Activated CD4-positive, CD25-positive, alpha-beta regulatory T cell (primary cell): Measurements from ENCODE around the gene IRAK4.
A peak's percentile ranks its signal among the peaks of the same experiment; 100 is the strongest.

ENCODE experiments used
- DNase-seq, 4 experiments: peaks; one replicate each; lab custom pipeline; 2025; lab: John Stamatoyannopoulos, UW

Gene IRAK4

DNA sequence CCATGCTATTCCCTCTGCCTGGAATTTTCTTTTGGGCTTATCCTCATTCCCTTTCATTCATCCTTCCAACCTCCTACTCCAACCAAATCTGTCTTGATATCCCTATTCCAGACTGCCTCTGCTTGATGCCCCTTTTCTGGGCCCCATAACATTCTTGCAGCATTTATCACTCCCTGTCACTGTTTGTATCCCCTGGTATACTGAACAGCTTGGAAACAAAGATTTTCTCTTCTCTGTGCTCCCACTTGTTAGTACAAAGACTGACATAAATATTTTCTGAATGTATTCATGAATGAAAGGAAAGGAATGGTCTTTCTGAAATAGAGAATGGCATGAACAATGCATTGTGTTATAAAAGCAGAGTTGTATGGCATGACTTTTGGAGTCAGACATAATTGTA lies 7.5 kb downstream of the IRAK4 start:
- DNase-seq, result no peak

DNA sequence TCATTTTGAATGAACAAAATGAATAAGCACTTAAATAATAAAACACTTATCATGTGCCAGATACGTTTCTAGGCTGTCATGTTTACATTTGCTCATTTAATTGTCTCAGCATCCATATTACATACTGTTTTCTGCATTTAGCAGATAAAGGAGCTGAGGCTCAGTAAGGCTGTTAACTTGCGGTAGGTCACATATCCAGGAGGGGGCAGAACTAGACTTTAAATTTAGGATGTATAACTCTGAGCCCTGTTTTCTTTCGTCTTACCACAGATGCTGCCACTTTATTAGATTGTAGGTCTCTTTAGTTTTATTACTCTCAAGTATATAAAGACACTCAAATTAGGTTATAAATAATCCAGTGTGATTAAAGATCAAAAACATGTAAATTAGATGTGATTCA lies 17.7 kb downstream of the IRAK4 start:
- no peak for DNase-seq

DNA sequence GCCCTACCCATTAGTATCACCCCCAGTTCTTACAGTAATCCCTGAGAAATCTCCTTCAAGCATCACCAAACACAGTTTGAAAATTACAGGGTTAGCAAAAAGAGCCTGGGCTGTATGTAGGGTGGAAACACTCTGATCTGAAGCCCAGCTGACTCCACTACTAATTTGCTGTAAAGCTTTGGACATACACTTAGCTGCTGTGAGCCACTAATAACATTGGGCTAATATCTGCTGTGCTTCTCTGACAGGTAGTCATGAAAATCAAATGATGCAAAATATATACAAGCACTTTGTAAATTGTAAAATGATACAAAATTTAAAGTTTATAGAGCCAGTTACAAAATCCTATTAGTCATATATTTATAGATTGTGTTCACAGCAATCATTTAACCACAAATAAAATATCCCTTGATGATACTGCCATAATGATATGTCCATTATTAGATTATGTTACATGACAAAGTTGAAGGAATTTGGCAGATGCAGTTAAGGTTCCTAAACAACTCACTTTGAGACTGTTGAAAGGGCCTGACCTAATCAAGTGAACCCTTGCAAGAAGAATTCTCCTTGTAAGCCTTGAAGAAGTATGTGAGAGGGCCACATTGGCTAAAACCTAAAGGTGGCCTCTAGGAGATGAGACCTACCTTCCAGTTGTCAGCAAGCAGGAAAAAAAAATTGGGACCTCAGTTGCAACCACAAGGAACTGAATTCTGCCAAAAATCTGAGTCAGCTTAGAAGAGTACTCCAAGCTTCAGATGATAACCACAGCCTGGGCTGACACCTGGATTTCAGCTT lies 28.3 kb downstream of the IRAK4 start:
- DNase-seq, result no peak

DNA sequence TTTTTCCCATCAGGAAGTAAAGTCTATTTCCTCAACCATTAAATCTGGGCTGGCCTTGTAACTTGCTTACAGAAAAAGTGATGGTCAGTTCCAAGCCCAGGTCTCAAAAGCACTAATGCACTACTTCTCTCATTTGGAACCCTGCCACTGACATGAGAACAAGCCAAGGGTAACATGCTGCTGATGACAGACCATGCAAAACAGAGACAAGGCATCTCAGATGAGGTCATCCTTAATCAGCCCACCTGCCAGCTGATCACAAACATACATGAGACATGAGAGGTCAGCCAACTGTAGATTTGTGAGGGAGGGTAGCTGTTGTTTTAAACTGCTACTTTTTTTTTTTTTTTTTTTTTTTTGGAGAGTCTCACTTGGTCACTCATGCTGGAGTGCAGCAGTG lies 31.2 kb downstream of the IRAK4 start:
- no peak for DNase-seq

DNA sequence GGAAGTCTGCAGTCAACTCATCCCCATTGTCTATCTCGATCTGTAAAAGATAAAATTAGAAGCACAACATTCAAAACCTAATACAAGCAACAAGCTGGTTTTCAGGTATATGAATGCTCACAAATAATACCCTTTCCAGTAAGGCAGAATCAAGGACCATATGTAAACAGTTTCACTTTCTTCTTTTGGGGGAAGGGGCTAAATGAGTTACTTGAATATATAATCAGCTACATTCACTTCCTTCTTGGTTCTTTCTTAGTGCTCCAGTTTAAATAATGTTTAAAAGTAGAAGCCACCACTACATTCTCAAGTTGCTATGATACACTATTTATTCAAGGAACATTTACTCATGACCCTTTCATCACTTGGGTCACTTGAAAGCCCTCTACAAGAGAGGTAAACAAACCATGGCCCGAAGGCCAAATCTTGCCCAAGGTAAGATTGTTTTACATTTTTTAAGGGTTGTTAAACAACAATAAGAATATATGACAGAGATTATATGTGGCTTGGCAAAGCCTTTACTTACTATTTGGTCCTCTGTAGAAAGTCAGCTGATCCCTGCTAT lies 37.0 kb downstream of the IRAK4 start:
- DNase-seq, result no peak

DNA sequence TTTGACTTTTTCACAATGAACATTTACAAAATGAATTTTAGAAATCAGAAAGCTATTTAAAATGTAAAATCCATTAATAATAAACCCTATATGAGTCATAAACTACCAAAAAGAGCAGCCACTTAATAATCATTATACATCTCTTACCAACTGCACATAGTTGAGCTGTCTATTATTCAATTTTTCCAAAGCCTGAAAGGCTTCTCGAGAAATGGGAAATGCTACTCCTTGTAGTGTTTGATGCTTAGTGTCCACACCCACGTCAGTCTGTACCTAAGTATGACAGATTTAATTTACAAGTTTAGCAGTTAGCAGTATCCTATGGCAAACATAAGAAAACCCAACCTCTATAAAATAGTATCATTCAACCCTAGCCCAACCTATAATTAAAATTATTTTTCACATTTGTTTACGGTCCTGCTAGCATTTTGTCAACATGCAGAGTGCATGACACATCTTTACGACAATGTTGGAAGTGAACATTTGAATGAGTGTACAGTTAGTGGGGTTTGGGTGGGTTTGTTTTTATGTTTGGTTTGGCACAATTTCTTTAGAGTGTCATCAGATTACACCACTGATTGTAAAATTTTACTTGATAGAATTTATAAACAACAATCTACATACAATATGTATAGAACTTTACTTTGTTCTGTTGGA lies 38.9 kb downstream of the IRAK4 start:
- DNase-seq, result no peak

DNA sequence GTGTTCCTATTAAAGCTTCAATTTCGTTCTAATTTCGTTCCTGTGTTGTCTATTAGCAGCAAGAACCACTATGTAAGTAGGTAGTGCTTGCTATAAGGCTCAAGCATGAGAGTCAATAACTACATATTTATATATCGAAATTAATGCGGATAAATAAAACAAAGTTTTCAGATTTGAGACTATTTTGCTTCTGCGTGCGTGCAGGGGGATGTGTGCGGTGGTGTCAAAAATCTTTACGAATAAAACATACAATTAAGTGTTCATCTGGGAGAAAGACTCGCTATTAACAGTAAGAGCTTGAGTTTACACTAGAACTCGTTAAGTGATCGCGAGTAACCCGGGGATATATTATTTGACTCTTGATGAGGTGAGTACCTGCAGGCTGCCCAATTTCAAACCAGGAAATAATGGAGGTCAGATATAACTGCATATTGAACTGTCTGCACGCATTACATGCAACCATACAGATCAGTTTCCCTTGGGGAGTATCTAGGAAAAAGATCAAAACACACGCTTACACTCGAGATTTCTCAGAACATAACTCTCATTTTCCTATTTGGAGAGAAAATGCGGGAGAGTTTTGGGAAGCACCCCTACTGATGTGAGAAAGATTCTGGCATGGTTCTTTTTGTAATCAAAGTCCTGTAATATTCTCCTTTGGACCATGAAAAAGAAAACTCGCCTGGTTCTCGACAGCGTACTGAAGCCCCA lies 46.6 kb downstream of the IRAK4 start:
- DNase-seq, result no peak

DNA sequence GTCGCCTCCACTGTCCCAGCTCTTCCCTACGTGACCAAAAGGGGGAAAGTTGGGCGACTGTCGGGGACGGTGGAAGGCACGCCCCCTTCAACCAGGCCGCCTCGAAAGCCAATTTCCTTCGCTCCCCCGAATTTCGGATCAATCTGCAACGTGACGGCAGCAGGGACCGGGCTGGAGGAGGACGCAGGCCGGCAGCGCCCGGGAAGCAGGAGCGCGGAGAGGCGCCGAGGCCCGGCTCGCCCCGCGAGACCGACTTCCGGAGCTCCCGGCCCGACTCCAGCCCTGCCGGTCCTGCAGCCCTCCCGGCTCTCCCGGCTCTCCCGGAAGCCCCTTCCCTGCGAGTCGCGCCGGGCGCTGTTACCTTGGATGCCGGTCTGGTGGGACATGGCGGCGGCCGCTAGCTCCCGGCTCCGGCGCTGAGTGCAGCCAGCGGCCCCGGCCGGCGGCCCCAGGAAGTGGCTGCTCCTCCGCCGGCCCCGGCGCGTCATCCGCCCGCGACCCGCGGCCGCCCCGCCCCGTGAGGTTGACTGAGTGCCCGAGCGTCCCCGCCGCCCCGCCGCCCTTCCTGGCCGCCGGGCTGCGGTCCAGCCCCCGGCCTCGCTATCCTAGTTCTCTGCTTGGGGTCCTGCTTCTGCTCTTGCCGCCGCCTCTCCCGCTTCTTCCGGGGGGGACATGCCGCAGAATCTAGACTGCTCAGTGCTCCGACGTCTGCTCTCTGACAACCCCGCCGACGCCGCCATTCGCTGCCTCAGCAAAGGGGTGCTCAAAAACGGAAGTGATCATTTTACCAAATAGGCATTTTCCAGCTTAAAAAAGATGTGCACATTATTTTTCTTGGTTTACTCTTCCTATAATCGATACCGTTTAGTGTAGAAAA lies 47.3 kb downstream of the IRAK4 start, which contains the start of gene TWF1:
TSS of gene TWF1 (minus strand) at position 458 of the 877 bp plus-strand sequence. CDS start at position 386, 72 bp downstream.
- peak; percentile 71 to 79 (median 76) for DNase-seq

DNA sequence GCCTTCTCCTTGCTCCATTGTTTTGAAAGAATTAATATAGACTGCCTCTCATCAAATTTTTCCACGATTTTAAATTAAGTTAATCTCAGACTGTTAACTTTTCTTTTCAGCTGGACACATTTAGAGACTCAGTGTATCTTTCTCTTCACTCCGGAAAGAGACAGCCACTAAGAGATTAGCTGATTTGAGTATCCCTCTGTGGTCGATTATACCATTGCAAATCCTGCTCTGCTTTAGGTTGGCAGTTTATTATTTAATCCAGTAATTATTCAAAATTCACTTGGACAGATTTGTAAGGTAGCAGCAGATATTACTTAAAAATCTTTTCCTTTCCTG lies 48.0 kb downstream of the IRAK4 start:
- DNase-seq, result no peak

DNA sequence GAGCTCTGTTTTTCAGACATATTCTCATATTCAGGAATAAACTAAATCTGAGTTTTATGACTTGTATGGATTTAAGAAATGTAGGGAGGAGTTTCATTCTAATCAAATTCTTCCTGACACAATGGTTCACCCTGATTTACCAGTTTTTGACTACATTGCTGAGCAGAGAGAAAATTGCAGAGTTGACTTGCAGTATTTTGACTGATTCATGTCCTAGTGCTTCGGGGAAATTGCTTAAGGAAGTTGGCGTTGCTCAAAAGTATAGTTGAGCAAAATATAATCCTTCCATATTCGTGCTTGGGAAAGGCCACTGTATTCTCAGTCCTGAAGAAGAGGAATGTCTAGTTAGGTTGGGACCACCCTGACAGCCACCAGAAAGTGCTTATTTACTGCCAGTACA lies 48.6 kb downstream of the IRAK4 start:
- no peak for DNase-seq

DNA sequence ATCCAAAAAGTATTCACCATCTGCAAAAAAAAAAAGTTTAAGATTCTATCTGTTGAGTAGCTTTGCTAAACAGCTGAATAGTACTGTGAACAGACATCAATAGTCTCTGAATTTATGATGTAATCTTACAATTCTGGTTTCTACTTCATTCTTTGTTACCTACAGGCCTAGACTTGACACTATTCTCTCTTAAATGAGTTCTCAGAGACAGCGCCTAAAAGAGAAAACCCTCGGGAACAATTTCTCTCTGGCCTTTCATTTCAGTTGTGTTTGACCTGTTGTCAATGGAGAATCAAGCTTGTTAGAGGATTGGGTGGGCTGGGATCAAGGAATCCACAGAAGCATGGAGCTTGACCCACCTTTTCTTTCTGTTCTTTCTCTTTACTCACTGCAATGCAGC lies 53.3 kb downstream of the IRAK4 start:
- DNase-seq, result no peak

DNA sequence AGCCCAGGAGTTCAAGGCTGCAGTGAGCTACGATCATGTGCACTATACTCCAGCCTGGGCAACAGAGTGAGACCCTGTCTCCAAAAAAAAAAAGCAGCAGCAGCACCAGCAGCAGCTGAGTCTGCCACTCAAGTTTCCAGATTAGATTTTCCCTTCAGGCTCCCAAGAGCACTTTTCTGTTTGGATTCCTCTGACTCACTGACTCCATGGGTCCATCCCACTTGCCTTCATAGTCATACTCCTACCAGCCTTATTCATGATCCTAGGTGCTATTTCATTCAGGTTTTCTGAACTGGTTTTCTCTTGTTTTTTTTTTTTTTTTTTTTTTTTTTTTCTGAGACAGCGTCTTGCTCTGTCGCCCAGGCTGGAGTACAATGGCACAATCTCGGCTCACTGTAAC lies 54.2 kb downstream of the IRAK4 start:
- no peak for DNase-seq

DNA sequence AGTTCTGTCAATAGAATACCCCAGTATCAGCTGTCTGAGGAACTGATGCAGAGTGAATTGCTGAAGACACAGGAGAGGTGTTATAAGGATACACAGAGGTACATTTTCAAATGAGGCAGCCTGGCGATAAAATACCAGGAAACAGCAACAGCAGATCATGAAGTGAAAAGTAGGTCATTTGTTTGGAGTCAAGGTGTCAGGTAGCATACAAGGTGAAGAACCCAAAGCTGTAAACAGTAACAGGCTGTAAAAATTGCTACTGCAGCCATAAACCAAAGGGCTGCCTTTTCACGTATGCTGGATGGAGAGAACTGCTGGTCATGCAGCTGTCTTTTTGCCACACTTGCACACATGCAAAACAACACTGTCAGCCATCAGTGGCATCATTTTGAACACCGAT lies 56.7 kb downstream of the IRAK4 start:
- DNase-seq, result no peak

DNA sequence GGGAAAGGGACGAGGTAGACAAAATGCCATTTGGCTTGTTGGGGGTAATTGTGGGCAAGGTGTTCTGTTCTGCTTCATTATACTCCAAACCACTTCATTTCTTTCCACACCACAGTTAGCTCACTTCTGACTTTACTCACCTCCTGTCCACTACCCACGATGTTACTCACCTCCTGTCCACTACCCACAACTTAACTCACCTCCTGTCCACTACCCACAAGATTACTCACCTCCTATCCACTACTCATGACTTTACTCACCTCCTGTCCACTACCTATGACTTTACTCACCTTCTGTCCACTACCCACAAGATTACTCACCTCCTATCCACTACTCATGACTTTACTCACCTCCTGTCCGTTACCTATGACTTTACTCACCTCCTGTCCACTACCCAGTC lies 57.4 kb downstream of the IRAK4 start:
- no peak for DNase-seq

DNA sequence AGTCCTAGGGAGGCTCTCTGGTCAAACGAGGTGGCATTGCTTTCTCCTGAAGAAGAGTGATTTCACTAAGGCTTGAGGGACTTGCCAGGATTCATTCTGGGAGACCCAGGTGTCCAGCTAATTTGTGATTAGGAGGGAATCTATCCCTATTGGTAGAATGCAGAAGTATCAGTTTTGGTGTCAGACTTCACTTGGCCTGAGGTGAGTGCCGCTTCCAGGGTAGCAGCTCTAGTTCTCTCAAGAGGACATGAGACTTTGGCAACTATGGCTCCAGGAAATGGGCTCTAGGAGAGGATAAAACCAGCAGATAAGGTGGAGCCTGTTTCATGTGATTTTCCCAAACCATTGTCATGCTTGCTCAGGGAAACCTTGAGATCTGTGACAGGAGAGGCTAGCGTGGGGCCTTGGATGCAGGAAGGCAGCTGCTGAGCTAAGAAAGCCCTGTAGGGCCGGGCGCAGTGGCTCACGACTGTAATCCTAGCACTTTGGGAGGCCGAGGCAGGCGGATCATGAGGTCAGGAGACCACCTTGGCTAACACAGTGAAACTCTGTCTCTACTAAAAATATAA lies 65.5 kb downstream of the IRAK4 start:
- DNase-seq, result no peak

DNA sequence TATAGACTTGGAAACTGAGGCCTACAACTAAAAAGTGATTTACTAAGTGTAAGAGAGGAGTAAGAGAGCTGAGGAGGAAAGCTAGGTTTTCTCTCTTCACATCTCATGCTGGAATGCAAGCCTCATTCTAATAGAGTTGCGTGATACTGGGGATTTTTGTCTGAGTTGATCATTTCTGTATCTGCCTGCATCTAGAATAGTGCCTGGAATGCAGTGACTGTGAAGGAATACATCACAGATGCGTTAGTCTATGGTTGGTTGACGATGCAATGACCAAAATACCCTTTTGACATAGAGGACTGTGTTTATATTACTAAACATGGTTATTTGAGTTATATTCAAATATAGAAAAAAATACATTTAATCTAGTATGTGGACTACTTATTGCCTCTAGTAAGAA lies 67.9 kb downstream of the IRAK4 start:
- DNase-seq, result no peak

DNA sequence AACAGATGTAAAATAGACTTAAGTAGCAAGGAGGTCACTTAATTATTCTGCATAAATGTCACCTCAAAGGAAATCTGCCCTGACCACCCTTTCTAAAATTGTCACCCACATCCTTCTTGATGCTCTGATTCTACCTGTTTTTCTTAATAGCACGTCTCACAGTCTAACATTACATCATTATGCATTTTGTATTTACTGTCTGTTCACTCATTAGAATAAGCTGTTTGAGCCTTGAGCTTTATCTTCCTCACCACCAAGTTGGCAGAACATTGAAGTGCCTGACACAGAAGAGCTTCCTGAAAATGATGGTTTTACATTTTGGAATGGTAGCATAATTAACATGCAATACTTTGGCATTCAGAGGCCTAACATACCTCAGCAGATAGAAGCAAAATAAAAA lies 68.3 kb downstream of the IRAK4 start:
- no peak for DNase-seq

DNA sequence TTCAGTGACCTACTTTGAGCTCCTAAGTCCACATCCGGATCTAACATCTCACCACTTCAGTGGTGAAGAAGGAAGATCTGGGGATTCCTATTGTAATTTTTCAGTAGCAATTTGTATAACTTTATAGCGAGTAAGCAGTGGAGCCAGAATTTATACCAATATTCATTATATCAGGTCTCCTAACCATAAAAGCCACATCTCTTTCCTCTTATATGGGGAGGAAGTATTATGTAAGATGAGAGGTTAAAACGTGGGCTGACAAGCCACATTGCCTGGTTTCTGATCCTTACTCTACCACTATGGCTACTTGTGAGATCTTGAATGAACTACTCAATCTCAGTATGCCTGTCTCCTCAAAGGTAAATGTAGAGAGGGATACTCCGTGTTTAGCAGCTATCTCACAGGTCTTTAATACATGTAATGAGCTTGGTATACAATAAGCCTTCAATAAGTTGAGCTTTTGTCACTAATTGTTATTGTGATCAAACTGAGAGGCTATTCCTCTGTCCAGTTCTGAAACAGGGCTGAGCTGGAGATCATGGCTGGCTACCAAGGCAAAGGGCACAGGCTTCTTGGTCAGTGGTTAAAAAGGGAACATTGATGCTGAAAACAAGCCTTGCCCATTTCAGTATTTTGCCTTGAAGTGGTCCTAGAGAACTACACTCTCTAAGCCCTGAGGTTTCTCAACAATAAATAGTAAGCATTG lies 73.9 kb downstream of the IRAK4 start:
- DNase-seq, result no peak

DNA sequence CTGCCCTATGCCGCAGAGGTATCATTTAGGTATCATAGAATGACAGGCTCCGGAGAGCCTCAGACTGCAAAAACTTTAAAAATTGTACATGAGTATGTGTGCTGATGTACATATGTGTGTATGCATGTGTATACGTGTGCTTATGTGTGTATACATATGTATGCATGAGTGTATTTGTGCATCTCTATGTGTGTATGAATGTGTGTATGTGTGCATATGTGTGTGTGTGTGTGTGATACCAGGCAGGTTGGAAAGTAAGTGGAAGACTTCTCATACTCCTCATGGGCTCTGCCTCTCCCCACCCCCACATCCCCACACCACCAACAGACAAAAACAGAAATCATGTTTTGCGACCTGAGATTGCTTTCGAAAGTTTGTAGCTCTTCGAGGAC lies 76.5 kb downstream of the IRAK4 start:
- no peak for DNase-seq

DNA sequence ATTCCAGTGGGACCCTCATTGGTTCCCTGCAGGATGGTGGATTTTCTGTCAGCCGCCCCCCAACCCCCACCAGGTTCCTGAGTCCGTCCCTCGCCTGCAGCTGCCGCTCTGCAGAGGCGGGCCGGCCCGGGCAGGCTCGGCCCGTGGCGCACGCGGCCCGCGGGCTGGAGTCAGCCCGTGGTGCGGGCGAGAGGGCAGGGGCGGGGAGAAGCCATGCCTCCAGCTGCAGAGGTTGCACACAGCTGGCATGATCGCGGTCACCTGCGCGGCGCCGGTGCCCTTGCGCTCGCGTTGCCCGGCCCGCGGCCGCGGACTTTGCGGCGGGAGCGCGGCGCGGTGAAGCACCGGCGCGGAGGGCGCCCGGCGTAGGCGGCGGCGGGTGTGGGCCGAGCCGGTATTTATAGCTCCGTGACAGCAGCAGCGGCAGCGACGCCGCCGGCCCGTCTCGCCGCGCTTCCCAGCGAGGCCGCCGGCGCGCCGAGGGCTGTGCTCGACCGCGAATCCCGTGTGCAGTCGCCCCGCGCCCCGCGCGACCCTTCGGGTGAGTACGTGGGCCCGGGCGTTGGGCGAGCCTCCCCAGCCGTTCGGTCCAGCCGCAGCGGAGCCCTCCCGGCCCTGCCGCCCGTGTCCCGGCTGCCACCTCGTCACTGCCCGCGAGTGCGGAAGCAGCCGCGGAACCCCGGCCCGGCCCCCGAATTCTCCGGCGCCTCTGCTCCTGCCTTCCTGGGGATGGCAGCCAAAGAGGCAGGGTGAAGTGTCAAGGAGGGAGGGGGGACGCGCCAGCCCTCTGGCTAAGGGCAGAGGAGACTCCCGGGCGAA lies 77.1 kb downstream of the IRAK4 start, which contains the start of gene TMEM117:
TSS of gene TMEM117 (plus strand) at position 426 of the 819 bp plus-strand sequence.
- peak; percentile 27 to 31 (median 30) for DNase-seq
